Left kidney (tissue), 2 donors: Measurements from ENCODE around the gene RER1. TPM values are rescaled to one million over a fixed set of nuclear protein-coding genes. Genes with fewer than 3 reads are reported as not detected.

ENCODE experiments used
- DNase-seq: peaks from one replicate; pipeline ENCODE4 v3.0.0-alpha.2; 2013
- polyA plus RNA-seq: library from polyadenylated mRNA; unstranded; fragments of 120-200 nt; gene quantifications from one replicate; pipeline ENCODE4 v1.2.1, GENCODE V29; 2013; ENCODE audit not compliant: insufficient read length

RER1 gene
- polyA plus RNA-seq, 1 donor, result 129 TPM

GRCh38 chr1:2375246-2375922 lies 16.3 kb upstream of the RER1 start:
- DNase-seq, result no peak

DNA sequence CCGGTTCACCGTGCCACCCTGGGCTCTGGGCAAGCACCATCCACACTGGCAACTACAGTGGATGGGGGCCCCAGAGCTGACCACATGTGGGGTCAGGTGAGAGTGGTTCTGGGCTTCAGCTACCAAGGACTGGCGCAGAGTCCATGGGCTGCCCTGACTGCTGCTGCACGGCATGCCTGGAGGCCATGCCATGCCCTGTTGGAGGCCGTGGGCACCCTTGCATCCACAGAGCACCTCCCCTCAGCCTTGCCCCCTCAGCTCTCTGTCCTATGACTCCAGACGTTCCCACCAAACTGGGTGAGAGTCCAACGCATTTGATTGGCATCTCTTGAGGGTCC lies 15.7 kb upstream of the RER1 start:
- DNase-seq, result no peak

DNA sequence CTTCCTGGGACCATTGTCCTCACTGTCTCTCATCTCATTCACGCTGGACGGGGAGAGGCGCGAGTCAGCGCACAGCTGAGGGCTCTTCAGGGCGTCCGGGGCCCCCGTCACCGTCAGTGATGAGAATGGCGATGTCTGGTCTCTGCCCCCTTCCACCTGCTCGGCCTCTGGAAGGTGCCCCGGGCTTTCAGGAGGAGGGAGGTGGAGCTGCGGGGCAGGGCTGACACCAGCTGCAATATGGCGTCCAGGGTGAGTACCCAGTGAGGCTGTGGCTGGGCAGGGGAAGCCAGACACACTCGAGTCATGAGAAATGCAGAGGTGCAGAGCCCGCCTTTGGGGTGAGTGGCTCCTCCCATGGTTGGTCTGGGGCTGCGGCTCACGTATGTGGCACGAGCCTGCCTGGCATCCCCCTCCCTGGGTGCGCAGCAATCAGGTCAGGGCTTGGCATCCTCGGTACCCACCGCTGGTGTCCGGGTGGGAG lies 15.3 kb upstream of the RER1 start:
- no peak for DNase-seq

DNA sequence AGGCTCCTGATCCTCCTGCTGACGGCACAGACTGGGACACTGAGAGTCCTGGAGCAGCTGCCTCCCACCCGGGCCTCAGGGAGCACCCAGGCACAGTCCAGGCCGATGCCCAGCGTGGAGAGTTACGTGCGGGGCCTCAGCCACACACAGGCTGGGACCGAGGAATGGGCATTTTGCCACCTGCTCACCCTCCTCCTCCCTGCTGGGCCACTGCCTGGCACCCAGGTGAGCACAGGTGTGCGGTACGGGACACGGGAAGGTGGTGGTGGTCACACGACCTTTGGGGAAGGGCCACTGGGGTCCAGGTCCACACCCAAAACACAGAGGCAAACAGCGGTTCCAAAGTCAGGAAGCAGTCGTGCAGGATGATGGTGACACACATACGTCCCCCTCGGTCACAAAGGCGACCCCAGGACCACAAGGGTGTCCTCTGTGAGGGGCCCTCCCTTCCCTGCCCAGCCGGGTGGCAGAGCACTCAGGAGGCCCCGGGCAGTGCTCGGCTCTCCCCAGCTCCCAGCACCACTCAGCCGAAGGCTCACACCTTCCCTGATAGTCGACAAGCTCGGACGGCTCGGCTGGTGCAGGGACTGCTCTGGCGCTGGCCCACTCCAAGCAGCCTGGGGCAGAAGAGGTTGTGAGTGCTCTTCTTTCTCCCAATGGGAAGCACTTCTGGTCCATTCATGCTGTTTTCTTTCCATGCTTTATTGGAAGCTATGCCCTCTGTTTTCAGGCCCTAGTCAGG lies 14.5 kb upstream of the RER1 start:
- DNase-seq, result no peak

DNA sequence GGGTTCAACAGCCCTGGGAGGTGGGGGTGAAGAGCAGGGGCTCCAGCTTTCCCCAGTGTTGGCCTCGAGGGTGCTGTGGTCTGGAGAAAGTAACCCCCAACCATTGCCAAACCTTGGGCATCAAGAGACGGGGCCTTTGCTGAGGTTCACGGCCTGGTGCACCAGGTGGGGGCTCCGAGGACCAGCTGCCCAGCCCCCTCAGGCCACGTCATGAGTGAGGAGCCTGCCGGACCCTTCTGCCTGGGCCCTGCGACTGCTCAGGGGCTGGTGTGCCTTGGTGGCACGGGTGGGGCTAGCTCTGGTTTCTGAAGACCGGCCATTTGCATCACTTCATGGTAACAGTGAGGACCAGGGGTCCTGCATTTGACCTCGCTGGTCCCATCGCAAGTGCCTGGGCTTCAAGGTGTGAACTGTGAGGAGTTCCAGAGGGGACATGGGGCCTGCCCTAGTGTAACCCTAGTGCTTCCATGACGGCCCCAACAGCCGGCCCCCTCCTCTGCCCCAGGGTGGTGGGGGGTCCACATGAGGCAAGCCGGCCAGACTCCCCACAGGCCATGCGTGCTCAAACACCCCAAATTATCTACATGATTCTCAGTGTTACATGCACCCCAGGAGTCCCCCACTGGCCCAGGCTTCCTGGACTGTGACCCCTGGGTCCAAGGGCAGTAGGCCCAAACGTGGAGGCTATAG lies 13.7 kb upstream of the RER1 start:
- DNase-seq, result no peak

DNA sequence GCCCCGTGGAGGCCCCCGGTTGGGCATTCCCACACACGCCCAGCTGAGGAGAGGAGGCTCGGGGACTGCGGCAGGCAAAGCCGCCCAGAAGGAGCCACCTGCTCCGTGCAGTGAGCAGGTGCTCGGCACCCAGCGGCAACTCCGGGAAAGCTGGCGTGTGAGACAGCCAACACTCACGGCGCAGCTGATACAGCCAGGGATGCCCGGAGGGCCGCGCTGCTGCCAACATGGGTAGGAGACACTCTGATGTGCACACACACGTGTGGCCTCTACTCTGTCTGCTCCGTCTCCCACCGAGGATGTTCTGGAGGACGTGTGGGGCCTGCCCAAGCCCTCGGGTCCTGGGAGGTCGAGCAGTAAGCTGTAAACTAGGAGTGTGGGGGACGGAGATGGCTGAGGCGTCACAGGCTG lies 13.2 kb upstream of the RER1 start:
- no peak for DNase-seq

DNA sequence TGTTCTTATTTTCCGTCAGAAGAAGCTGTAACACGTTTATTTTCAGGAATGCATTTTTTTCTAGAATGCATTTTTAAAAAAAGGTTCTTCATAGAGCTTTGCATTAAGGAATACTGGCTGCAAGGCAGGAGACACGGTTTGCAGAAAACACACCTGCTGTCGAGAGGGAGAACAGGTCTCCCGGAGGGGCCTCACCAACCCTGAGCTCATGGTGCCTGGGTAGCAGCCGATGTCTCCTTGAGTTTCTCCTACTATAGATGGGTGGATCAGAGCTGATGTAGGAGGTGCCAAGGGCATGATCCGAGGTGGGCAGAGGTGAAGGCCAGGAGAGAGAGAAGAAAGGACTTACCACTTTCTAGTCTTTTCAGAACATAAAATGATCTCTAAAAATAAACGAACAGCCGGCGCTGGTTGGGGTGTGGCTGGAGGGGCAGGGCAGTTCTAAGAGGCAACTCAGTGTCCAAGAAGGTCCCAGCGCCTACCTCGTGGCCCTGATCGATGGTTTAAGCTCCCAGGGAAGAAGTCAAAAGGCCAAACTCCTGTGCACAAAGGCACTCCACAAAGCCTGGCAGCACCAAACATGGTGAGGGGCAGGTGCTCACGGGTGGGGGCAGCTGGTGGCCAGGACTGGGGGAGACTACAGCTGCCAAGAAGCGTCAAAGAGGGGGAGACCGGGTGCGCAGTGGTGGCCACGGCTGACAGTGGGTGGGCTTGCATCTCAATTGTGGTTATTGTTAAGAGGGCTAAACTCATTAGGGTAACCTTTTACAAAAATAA lies 12.5 kb upstream of the RER1 start:
- DNase-seq, result no peak

DNA sequence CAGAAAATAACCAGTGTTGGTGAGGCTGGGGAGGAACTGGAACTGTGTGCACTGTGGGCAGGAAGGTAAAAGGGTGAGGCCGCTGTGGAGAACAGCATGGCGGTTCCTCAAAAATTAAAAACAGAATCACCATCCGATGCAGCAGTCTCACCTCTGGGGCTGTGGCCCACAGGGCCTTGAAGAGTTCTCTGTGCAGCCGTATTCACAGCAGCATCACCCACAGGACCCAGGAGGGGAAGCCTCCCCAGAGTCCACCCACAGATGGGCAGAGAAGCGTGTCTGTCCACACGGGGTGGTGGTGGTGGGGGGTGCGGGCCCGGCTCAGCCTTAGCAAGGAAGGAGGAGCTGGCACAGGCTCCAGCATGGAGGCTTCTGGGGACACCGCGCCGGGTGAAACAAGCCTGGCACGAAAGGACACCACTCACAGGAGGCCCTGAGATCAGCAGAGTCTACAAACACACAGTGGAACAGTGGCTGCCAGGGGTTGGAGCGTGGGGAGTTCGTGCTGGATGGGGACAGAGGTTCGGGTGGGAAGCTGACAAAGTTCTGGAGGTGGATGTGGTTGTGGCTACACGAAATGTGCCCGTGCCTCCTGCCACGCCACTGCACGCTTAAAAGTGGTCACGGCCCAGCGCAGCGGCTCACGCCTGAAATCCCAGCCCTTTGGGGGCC lies 11.8 kb upstream of the RER1 start:
- no peak for DNase-seq

GRCh38 chr1:2380816-2381591 lies 10.6 kb upstream of the RER1 start:
- DNase-seq, result no peak

- DNase-seq, result peak; percentile 62
These were observed 9.7 kb upstream of the RER1 start for GRCh38 chr1:2381741-2382620.

GRCh38 chr1:2382621-2383361 lies 8.8 kb upstream of the RER1 start:
- DNase-seq, result no peak

DNA sequence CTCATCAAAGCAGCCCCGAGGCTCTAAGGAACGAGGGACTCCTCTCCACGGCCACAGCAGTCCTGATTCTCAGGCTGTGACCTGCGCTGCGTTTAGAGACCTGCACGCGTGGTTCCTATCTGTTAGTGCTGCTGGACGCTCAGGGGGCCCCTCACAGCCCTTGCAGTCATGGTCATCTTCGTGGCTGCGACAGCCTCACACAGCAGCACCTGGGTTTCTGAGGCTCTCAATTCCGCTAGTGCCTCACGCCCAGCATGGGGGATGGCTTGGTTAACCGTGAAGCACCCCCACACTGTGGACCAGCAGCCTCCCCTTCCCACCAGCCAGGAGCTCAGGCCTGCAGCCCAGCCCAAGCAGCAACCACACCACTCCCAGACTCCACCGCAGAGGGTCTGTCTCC lies 8.1 kb upstream of the RER1 start:
- no peak for DNase-seq

DNA sequence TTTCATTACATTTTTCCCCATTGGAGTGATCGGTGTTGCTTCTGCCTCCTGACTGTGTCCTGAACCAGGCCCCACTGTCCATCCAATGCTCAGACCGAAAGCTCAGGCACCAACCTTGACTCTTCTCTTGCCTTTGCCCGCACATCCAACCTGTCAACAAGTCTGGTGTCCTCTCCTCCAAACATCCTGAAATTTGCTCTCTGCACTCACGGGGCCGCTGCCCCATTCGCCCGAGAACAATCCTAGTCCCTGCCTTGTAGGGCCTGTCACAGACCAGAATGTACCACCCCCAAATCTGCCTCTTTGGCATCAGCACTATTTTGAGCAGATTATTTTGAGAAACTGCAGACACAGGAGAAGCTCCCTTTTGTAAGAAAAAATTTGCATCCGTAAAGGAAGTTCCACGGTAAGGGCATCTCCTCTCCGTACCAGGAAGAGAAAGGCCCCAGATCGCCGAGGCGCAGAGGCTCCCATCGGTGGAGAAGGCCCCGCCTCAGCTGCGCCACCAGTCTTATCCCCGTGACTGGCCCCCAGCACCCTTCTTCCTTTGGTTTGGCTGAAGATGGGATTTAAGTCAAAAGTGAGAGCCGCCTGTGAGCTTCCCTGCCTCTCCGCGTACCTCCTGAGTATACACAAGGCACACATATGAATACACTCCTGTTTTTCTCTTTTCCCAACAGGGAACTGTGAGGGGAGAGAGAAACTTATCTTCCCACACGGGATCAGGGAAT lies 7.3 kb upstream of the RER1 start:
- DNase-seq, result no peak

- DNase-seq, result no peak
These were observed 6.6 kb upstream of the RER1 start for GRCh38 chr1:2384941-2385481.

- DNase-seq, result no peak
These were observed 5.9 kb upstream of the RER1 start for GRCh38 chr1:2385606-2386280.

- no peak for DNase-seq
These were observed 4.7 kb upstream of the RER1 start for GRCh38 chr1:2386636-2387611.
